Fibroblast of peridontal ligament (primary cell): ENCODE measurements around the gene DLG2.
A peak's percentile ranks its signal among the peaks of the same experiment; 100 is the strongest.

Experiments
- DNase-seq: peaks from one replicate; pipeline ENCODE4 v3.0.0-alpha.2; 2010; ENCODE audit errors: extremely low read depth

The DLG2 gene

GRCh38 chr11:84671325-84671999 lies 955.7 kb downstream of the DLG2 start:
- no peak for DNase-seq

GRCh38 chr11:84663731-84664130 lies 963.4 kb downstream of the DLG2 start:
- no peak for DNase-seq

- DNase-seq, result no peak
Measured at GRCh38 chr11:84660257-84660977, 966.7 kb downstream of the DLG2 start.

- DNase-seq, result no peak
Measured at GRCh38 chr11:84655712-84656111, 971.4 kb downstream of the DLG2 start.

- DNase-seq, result no peak
Measured at GRCh38 chr11:84648471-84648870, 978.7 kb downstream of the DLG2 start.

GRCh38 chr11:84645988-84646694 lies 981.0 kb downstream of the DLG2 start:
- no peak for DNase-seq

- DNase-seq, result no peak
Measured at GRCh38 chr11:84642500-84642899, 984.6 kb downstream of the DLG2 start.

GRCh38 chr11:84634309-84634708 lies 992.8 kb downstream of the DLG2 start:
- no peak for DNase-seq

- DNase-seq, result no peak
Measured at GRCh38 chr11:84628871-84629620, 998.1 kb downstream of the DLG2 start.

- no peak for DNase-seq
Measured at GRCh38 chr11:84626256-84626655, 1000.9 kb downstream of the DLG2 start.

GRCh38 chr11:84612645-84613044 lies 1014.5 kb downstream of the DLG2 start:
- DNase-seq, result no peak

GRCh38 chr11:84608837-84609196 lies 1018.3 kb downstream of the DLG2 start:
- no peak for DNase-seq

- DNase-seq, result no peak
Measured at GRCh38 chr11:84607975-84608836, 1018.9 kb downstream of the DLG2 start.

GRCh38 chr11:84594602-84595001 lies 1032.5 kb downstream of the DLG2 start:
- DNase-seq, result no peak

GRCh38 chr11:84590106-84590505 lies 1037.0 kb downstream of the DLG2 start:
- no peak for DNase-seq

GRCh38 chr11:84588131-84588829 lies 1038.9 kb downstream of the DLG2 start:
- DNase-seq, result no peak

- DNase-seq, result no peak
Measured at GRCh38 chr11:84583106-84583505, 1044.0 kb downstream of the DLG2 start.

- no peak for DNase-seq
Measured at GRCh38 chr11:84581083-84581482, 1046.1 kb downstream of the DLG2 start.

GRCh38 chr11:84580428-84580827 lies 1046.7 kb downstream of the DLG2 start:
- DNase-seq, result no peak

- DNase-seq, result no peak
Measured at GRCh38 chr11:84573868-84574267, 1053.3 kb downstream of the DLG2 start.

- DNase-seq, result peak; percentile 21
Measured at GRCh38 chr11:84566671-84567070, 1060.5 kb downstream of the DLG2 start.
